Measurements from ENCODE around the gene PTPN12. TPM values are rescaled to one million over a fixed set of nuclear protein-coding genes. Genes with fewer than 3 reads are reported as not detected.

Gene PTPN12
- total and polyA plus RNA-seq, 5 donors = 32.5 to 55.5 (median 45.6) TPM

DNA sequence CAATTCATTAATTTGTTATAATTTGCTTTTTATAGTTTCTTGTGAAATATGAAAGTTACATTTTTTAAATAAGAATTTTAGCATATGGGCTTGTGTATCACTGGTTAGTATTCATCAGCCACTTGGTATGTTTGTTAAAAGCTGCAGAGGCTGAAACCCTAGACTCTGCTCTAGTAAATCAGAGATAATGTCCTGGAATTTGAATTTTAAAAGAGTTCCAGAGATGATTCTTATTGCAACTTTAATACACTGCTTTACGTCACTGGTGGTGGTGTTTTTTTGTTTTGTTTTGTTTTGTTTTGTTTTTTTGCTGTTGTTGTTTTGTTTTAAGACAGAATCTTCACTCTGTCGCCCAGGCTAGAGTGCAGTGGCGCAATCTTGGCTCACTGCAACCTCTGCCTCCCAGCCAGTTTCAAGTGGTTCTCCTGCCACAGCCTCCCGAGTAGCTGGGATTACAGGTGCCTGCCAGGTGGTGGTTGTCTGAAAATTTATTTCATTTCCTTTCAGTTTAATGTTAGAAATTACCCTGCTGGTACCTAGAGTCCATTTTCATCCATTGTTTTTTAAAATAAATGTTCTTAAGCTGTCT is 43.8 kb downstream of the PTPN12 start:
- 76% methylated on average over 4 of the region's 4 CpGs for WGBS
- DNase-seq = no peak
- intact Hi-C loops (cut with DNase I) = no loop called here
- peaks cover 2% of the 10 kb centered on the region for H3K4me1 ChIP-seq (ENCODE audit: control insufficient read depth, insufficient read depth, low read length)
- no peaks in the 10 kb centered on the region for H3K27me3 ChIP-seq (ENCODE audit: control insufficient read depth, insufficient read depth)
- no peaks in the 10 kb centered on the region for H3K9me3 ChIP-seq (ENCODE audit: control insufficient read depth, low read length)
- ATAC-seq = no peak
- no peak overlapping the region for H3K27ac ChIP-seq (ENCODE audit: low read length)
- H3K4me3 ChIP-seq (ENCODE audit: low read length) = no peak overlapping the region

DNA sequence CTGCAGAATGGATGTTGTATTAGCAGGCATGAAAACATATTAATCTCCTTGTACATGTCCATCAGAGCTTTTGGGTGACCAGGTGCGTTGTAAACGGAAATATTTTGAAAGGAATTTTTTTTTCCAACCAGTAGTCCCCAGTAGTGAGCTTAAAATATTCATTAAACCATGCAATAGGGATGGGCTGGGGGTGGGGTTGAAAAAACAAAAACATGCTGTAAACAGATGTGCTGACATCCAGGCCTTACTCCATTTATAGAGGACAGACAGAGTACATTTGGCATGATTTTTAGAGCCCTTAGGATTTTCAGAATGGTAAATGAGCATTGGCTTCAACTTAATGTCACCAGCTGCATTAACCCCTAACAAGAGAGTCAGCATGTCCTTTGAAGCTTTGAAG is 50.2 kb downstream of the PTPN12 start:
- no peaks in the 10 kb centered on the region for H3K9me3 ChIP-seq (ENCODE audit: control insufficient read depth, low read length)
- H3K4me1 ChIP-seq (ENCODE audit: control insufficient read depth, insufficient read depth, low read length) = no peaks in the 10 kb centered on the region
- no peak overlapping the region for H3K4me3 ChIP-seq (ENCODE audit: low read length)
- DNase-seq (no peak), ATAC-seq (no peak)
- H3K27ac ChIP-seq (ENCODE audit: low read length) = no peak overlapping the region
- intact Hi-C loops (cut with DNase I) = no loop called here
- H3K27me3 ChIP-seq (ENCODE audit: control insufficient read depth, insufficient read depth) = no peaks in the 10 kb centered on the region
- 87% methylated on average over 2 of the region's 2 CpGs for WGBS

DNA sequence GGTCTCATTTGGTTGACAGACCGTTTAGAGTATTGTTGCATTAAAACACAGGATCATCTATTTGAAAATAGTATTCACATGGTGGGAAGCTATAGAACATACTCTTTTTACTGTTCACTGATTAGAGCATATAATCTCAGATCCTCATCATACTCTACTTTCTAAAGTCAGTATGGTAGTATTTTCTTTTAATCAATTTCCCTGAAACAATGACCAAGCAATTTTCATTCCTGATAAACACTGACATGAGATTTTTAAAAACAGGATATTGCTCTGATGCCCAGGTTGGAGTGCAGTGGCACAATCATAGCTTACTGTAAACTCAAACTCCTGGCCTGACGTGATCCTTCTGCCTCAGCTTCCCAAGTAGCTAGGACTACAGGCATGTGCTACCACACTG is 63.9 kb downstream of the PTPN12 start:
- WGBS = 78% methylated on average over 2 of the region's 2 CpGs
- ATAC-seq = no peak
- Histone ChIP-seq H3K27ac (ENCODE audit: low read length) (no peak overlapping the region), H3K9me3 (ENCODE audit: control insufficient read depth, low read length) (no peaks in the 10 kb centered on the region), H3K4me3 (ENCODE audit: low read length) (no peak overlapping the region), H3K4me1 (ENCODE audit: control insufficient read depth, insufficient read depth, low read length) (no peaks in the 10 kb centered on the region), H3K27me3 (ENCODE audit: control insufficient read depth, insufficient read depth) (no peaks in the 10 kb centered on the region)
- DNase-seq = no peak
- intact Hi-C loops (cut with DNase I) = no loop called here

DNA sequence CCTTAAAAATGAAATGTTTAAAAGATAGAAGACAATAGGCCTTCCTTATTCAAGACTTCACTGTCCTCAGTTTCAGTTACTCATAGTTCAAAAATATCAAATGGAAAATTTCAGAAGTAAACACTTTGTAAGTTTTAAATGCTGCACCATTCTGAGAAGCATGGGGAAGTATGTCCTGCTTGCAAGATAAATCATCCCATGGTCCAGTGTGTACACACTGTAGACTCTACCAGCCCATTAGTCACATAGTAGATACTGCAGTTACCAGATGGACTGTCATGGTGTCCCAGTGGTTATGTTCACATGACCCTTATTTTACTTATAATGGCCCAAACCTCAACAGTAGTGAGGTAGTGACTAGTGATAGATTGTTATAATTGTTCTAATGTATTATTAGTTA is 69.5 kb downstream of the PTPN12 start:
- ATAC-seq (no peak), DNase-seq (no peak)
- H3K27me3 ChIP-seq (ENCODE audit: control insufficient read depth, insufficient read depth) = no peaks in the 10 kb centered on the region
- H3K9me3 ChIP-seq (ENCODE audit: control insufficient read depth, low read length) = no peaks in the 10 kb centered on the region
- intact Hi-C loops (cut with DNase I) = no loop called here
- no peak overlapping the region for H3K27ac ChIP-seq (ENCODE audit: low read length)
- H3K4me1 ChIP-seq (ENCODE audit: control insufficient read depth, insufficient read depth, low read length) = no peaks in the 10 kb centered on the region
- H3K4me3 ChIP-seq (ENCODE audit: low read length) = no peak overlapping the region

DNA sequence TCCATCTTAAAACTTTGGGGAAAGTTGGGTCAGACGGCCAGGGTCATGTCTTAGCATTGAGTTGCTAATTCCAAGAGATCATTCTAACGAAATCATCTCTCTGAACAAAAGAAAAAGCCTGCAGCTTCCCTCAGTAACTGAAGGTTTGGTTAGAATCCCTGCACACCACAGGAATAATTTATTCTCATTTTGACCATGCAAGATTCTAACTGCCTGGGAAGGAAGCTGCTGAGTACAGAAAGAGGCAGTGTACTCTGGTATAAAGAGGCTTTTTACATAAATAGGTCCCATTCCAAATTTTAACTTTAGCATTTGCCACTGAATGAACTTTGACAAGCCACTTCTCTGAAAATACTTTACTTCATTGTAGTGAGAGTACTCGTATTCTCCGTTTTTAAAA is 82.2 kb downstream of the PTPN12 start:
- no peaks in the 10 kb centered on the region for H3K27me3 ChIP-seq (ENCODE audit: control insufficient read depth, insufficient read depth)
- no peaks in the 10 kb centered on the region for H3K4me1 ChIP-seq (ENCODE audit: control insufficient read depth, insufficient read depth, low read length)
- intact Hi-C loops (cut with DNase I) = no loop called here
- DNase-seq = no peak
- H3K9me3 ChIP-seq (ENCODE audit: control insufficient read depth, low read length) = no peaks in the 10 kb centered on the region
- ATAC-seq = no peak
- H3K27ac ChIP-seq (ENCODE audit: low read length) = no peak overlapping the region
- 90% methylated on average over 4 of the region's 4 CpGs for WGBS
- no peak overlapping the region for H3K4me3 ChIP-seq (ENCODE audit: low read length)

DNA sequence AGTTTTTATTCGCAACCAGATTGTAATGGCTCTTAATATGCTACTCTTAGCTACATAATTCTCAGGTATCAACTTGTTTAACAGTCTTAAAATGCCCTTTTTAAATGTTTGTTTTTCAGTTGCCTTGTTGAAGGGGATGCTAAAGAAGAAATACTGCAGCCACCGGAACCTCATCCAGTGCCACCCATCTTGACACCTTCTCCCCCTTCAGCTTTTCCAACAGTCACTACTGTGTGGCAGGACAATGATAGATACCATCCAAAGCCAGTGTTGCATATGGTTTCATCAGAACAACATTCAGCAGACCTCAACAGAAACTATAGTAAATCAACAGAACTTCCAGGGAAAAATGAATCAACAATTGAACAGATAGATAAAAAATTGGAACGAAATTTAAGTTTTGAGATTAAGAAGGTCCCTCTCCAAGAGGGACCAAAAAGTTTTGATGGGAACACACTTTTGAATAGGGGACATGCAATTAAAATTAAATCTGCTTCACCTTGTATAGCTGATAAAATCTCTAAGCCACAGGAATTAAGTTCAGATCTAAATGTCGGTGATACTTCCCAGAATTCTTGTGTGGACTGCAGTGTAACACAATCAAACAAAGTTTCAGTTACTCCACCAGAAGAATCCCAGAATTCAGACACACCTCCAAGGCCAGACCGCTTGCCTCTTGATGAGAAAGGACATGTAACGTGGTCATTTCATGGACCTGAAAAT is 89.7 kb downstream of the PTPN12 start:
- Histone ChIP-seq H3K27ac (ENCODE audit: low read length) (no peak overlapping the region), H3K9me3 (ENCODE audit: control insufficient read depth, low read length) (no peaks in the 10 kb centered on the region), H3K27me3 (ENCODE audit: control insufficient read depth, insufficient read depth) (no peaks in the 10 kb centered on the region), H3K4me1 (ENCODE audit: control insufficient read depth, insufficient read depth, low read length) (peaks cover 2% of the 10 kb centered on the region), H3K4me3 (ENCODE audit: low read length) (no peak overlapping the region)
- DNase-seq (no peak), ATAC-seq (no peak)
- intact Hi-C loops (cut with DNase I) = no loop called here
- 86% methylated on average over 6 of the region's 6 CpGs for WGBS

DNA sequence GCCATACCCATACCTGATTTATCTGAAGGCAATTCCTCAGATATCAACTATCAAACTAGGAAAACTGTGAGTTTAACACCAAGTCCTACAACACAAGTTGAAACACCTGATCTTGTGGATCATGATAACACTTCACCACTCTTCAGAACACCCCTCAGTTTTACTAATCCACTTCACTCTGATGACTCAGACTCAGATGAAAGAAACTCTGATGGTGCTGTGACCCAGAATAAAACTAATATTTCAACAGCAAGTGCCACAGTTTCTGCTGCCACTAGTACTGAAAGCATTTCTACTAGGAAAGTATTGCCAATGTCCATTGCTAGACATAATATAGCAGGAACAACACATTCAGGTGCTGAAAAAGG is 90.2 kb downstream of the PTPN12 start:
- intact Hi-C loops (cut with DNase I) = no loop called here
- ATAC-seq = no peak
- Histone ChIP-seq H3K4me1 (ENCODE audit: control insufficient read depth, insufficient read depth, low read length) (peaks cover 2% of the 10 kb centered on the region), H3K27ac (ENCODE audit: low read length) (no peak overlapping the region), H3K9me3 (ENCODE audit: control insufficient read depth, low read length) (no peaks in the 10 kb centered on the region), H3K4me3 (ENCODE audit: low read length) (no peak overlapping the region), H3K27me3 (ENCODE audit: control insufficient read depth, insufficient read depth) (no peaks in the 10 kb centered on the region)
- no peak for DNase-seq

DNA sequence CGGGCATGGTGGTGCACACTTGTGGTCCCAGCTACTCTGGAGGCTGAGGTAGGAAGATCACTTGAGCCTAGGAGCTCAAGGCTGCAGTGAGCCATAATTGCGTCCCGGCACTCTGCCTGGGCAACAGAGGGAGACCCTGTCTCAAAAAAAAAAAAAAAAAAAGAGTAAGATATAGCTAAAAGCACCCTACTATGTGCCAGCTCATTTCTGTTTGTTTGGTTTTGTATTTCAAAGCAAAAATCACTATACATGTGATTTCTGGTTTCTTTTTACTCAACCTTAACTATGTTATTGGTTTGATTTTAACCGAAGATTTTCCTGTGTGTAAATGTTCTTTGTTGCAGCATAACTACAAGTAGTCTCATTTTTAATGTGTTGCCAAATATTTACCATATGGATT is 92.7 kb downstream of the PTPN12 start:
- H3K27me3 ChIP-seq (ENCODE audit: control insufficient read depth, insufficient read depth) = no peaks in the 10 kb centered on the region
- DNase-seq = no peak
- 95% methylated on average over 4 of the region's 4 CpGs for WGBS
- H3K27ac ChIP-seq (ENCODE audit: low read length) = no peak overlapping the region
- no peak for ATAC-seq
- no peaks in the 10 kb centered on the region for H3K9me3 ChIP-seq (ENCODE audit: control insufficient read depth, low read length)
- no peak overlapping the region for H3K4me3 ChIP-seq (ENCODE audit: low read length)
- H3K4me1 ChIP-seq (ENCODE audit: control insufficient read depth, insufficient read depth, low read length) = peaks cover 2% of the 10 kb centered on the region
- intact Hi-C loops (cut with DNase I) = no loop called here

DNA sequence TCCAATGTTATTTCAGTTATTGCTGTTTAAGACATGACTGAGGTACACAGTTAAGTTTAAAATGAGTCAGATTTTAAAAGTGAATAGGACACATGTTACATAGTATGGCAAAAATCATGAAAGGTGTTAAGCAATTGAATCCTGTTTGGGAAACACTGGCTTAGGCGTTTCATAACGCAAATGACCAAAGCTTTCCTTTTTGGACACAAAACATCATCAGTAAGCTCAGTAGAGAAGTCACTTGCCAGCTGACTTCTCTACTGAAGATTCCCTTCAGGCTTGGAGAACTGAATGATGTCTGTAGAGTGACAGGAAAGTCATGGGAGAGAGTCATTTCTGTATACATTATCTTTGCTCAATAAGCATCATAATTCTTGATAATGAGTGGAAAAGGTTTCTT is 94.7 kb downstream of the PTPN12 start:
- intact Hi-C loops (cut with DNase I) = no loop called here
- Histone ChIP-seq H3K9me3 (ENCODE audit: control insufficient read depth, low read length) (no peaks in the 10 kb centered on the region), H3K27ac (ENCODE audit: low read length) (no peak overlapping the region), H3K27me3 (ENCODE audit: control insufficient read depth, insufficient read depth) (no peaks in the 10 kb centered on the region), H3K4me3 (ENCODE audit: low read length) (no peak overlapping the region), H3K4me1 (ENCODE audit: control insufficient read depth, insufficient read depth, low read length) (peaks cover 2% of the 10 kb centered on the region)
- WGBS = 74% methylated on average over 2 of the region's 2 CpGs
- ATAC-seq = no peak
- DNase-seq = no peak

DNA sequence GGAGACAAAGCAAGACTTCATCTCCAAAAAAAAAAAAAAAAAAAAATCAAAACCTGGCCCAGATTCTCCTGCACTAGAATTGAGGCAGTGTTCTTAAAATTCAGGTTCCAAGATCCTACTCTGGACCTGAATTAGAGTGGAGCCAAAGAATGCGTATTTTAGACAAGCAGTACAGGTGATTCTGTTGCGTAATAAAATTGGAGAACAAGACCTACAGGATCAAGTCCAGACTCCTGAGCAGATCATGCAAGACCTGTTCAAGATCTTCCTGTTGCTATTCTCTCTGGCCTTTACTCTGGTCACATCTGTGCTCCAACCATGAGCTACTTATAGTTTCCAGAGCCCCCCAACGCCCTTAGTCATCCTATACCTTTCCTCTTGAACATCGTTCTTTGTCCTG is 107.7 kb downstream of the PTPN12 start:
- WGBS = 80% methylated on average over 4 of the region's 4 CpGs
- Histone ChIP-seq H3K27ac (ENCODE audit: low read length) (no peak overlapping the region), H3K4me1 (ENCODE audit: control insufficient read depth, insufficient read depth, low read length) (no peaks in the 10 kb centered on the region), H3K27me3 (ENCODE audit: control insufficient read depth, insufficient read depth) (no peaks in the 10 kb centered on the region), H3K9me3 (ENCODE audit: control insufficient read depth, low read length) (no peaks in the 10 kb centered on the region), H3K4me3 (ENCODE audit: low read length) (no peak overlapping the region)
- no peak for ATAC-seq
- no peak for DNase-seq
- intact Hi-C loops (cut with DNase I) = no loop called here

DNA sequence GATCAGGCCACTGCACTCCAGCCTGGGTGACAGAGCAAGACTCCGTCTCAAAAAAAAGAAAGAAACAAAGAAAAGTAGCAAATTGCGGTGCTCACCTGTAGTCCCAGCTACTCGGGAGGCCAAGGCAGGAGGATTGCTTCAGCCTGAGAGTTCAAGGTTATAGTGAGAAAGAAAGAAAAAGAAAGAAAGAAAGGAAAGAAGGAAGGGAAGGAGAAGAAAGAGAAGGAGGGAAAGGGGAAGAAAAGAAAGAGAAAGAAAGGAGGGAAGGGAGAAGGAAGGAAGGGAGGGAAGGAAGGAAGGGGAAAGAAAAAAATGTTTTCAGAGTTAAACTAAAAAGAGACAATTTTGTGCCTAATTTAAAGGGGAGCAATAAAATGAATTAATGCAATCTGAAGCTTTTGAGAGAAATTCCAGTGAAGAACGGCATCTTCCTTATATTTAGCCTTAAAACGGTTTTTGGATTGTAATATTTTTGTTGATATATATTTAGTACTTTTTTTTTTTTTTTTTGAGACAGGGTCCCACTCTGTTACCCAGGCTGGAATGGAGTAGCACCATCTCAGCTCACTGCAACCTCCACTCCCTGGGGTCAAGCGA is 111.7 kb downstream of the PTPN12 start:
- ATAC-seq (no peak), DNase-seq (no peak)
- Histone ChIP-seq H3K27me3 (ENCODE audit: control insufficient read depth, insufficient read depth) (no peaks in the 10 kb centered on the region), H3K4me1 (ENCODE audit: control insufficient read depth, insufficient read depth, low read length) (no peaks in the 10 kb centered on the region), H3K27ac (ENCODE audit: low read length) (no peak overlapping the region), H3K9me3 (ENCODE audit: control insufficient read depth, low read length) (no peaks in the 10 kb centered on the region), H3K4me3 (ENCODE audit: low read length) (no peak overlapping the region)
- intact Hi-C loops (cut with DNase I) = no loop called here
- 96% methylated on average over 6 of the region's 6 CpGs for WGBS
